H1 (cell line): Measurements from ENCODE around the gene DPEP2. TPM values are rescaled to one million over a fixed set of nuclear protein-coding genes. Genes with fewer than 3 reads are reported as not detected.

Experiments
- CTCF ChIA-PET: fragments of 300-600 bp; sonication (Branson Sonifier 250); formaldehyde crosslinking; loops from one replicate; lab custom pipeline; 2021; ENCODE audit not compliant: partially characterized antibody; lab: Charles Lee
- POLR2A ChIA-PET: fragments of 300-600 bp; sonication (Branson Sonifier 250); formaldehyde crosslinking; loops from one replicate; lab custom pipeline; 2021; ENCODE audit warnings: inconsistent platforms; ENCODE audit not compliant: partially characterized antibody; lab: Charles Lee
- DNase-seq, 2 experiments: peaks; one replicate each; pipeline versions ENCODE4 v3.0.0 to v3.0.0-alpha.2; 2010 to 2022; ENCODE audit warnings: low spot score in 2 of 2, low read depth in 1 of 2, mixed read lengths in 1 of 2
- FAIRE-seq: peaks from 2 replicates; lab custom pipeline; 2011; peaks lifted over from hg19 to GRCh38; lab: Jason Lieb, UNC
- H2AFZ ChIP-seq: 2 replicates; pipeline ENCODE4 v1.8.1; 2012; ENCODE audit warnings: low read length, inconsistent platforms
- H2AK5ac ChIP-seq: 2 replicates; pipeline ENCODE4 v1.6.1; 2013; ENCODE audit warnings: low read depth, low read length
- H2BK120ac ChIP-seq: replicated peaks from 2 replicates; pipeline ENCODE3; 2013; ENCODE audit warnings: low read depth, low read length, inconsistent platforms
- H2BK12ac ChIP-seq: 2 replicates; pipeline ENCODE4 v1.6.1; 2013; ENCODE audit warnings: low read depth, low read length
- H2BK15ac ChIP-seq: 2 replicates; pipeline ENCODE4 v1.6.1; 2013; ENCODE audit warnings: low read length
- H2BK20ac ChIP-seq: 2 replicates; pipeline ENCODE4 v1.6.1; 2013; ENCODE audit warnings: low read length
- H2BK5ac ChIP-seq: 2 replicates; pipeline ENCODE4 v1.6.1; 2013; ENCODE audit warnings: low read depth, low read length
- H3K14ac ChIP-seq: 2 replicates; pipeline ENCODE4 v1.6.1; 2013; ENCODE audit warnings: inconsistent platforms; ENCODE audit not compliant: insufficient read length
- H3K18ac ChIP-seq: 2 replicates; pipeline ENCODE4 v1.6.1; 2013; ENCODE audit warnings: low read length; ENCODE audit errors: extremely low read depth
- H3K23ac ChIP-seq: 2 replicates; pipeline ENCODE4 v1.6.1; 2013; ENCODE audit warnings: inconsistent platforms; ENCODE audit not compliant: insufficient read length
- H3K23me2 ChIP-seq: 2 replicates; pipeline ENCODE4 v1.6.1; 2013; ENCODE audit warnings: low read depth, low read length
- H3K27ac ChIP-seq: 2 replicates; pipeline ENCODE4 v1.6.1; 2011; ENCODE audit warnings: low read depth, low read length, inconsistent platforms
- H3K27me3 ChIP-seq, 4 experiments: replicated peaks in 1 of 4; 1 replicate in 1 of 4; 2 replicates in 3 of 4; pipeline versions ENCODE4 v1.6.1 to v1.8.1; 2011 to 2013; ENCODE audit warnings: low read length in 3 of 4, mild to moderate bottlenecking in 3 of 4, inconsistent platforms in 2 of 4, mixed read lengths in 2 of 4, moderate library complexity in 1 of 4; ENCODE audit not compliant: control insufficient read depth in 3 of 4, insufficient read depth in 3 of 4; ENCODE audit errors: extremely low read depth in 1 of 4
- H3K36me3 ChIP-seq, 4 experiments: 2 replicates each; pipeline versions ENCODE4 v1.6.1 to v1.8.1; 2011 to 2013; ENCODE audit warnings: mild to moderate bottlenecking in 4 of 4, low read length in 3 of 4, moderate library complexity in 2 of 4, control low read depth in 1 of 4, inconsistent platforms in 1 of 4; ENCODE audit not compliant: insufficient read depth in 4 of 4, control insufficient read depth in 2 of 4
- H3K4ac ChIP-seq: replicated peaks from 2 replicates; pipeline ENCODE3; 2013; ENCODE audit warnings: low read length, low read depth, mixed read lengths, inconsistent platforms; ENCODE audit not compliant: insufficient read length
- H3K4me1 ChIP-seq, 4 experiments: replicated peaks in 1 of 4; 1 replicate in 1 of 4; 2 replicates in 3 of 4; pipeline versions ENCODE4 v1.6.1 to v1.8.1; 2011 to 2013; ENCODE audit warnings: low read length in 3 of 4, inconsistent platforms in 2 of 4, mixed read lengths in 1 of 4; ENCODE audit not compliant: insufficient read depth in 4 of 4, control insufficient read depth in 3 of 4
- H3K4me2 ChIP-seq, 2 experiments: 2 replicates each; pipeline versions ENCODE4 v1.6.1 to v1.8.1; 2011 to 2013; ENCODE audit warnings: low read depth in 2 of 2, low read length in 2 of 2, control low read depth in 1 of 2, inconsistent platforms in 1 of 2, mild to moderate bottlenecking in 1 of 2; ENCODE audit not compliant: insufficient read depth in 1 of 2
- H3K4me3 ChIP-seq, 4 experiments: fragments of 200-600, 300-600 bp in 1 of 4; sonication (generic), shearing (Covaris generic), sonication (Bioruptor Twin) in 1 of 4; 2 replicates each; pipeline versions ENCODE4 v1.5.1 to v1.8.1; 2011 to 2016; ENCODE audit warnings: low read length in 4 of 4, low read depth in 3 of 4, control low read depth in 2 of 4, inconsistent platforms in 2 of 4, mild to moderate bottlenecking in 2 of 4, mixed read lengths in 1 of 4, moderate library complexity in 1 of 4; ENCODE audit not compliant: insufficient read depth in 2 of 4; ENCODE audit errors: extremely low read depth in 1 of 4
- H3K56ac ChIP-seq: replicated peaks from 2 replicates; pipeline ENCODE3; 2013; ENCODE audit warnings: low read depth, mild to moderate bottlenecking, mixed read lengths, low read length, inconsistent platforms; ENCODE audit not compliant: insufficient read length
- H3K79me1 ChIP-seq: 2 replicates; pipeline ENCODE4 v1.6.1; 2013; ENCODE audit warnings: low read depth, low read length, control low read depth
- H3K79me2 ChIP-seq, 2 experiments: 2 replicates each; pipeline versions ENCODE4 v1.6.1 to v1.8.1; 2012 to 2013; ENCODE audit warnings: low read length in 2 of 2, mild to moderate bottlenecking in 2 of 2, inconsistent platforms in 1 of 2; ENCODE audit not compliant: insufficient read depth in 2 of 2, control insufficient read depth in 1 of 2
- H3K9ac ChIP-seq, 4 experiments: replicated peaks in 1 of 4; 1 replicate in 1 of 4; 2 replicates in 3 of 4; pipeline versions ENCODE4 v1.6.1 to v1.8.1; 2011 to 2013; ENCODE audit warnings: low read depth in 3 of 4, low read length in 3 of 4, control low read depth in 2 of 4, mild to moderate bottlenecking in 2 of 4, moderate library complexity in 2 of 4, inconsistent platforms in 1 of 4; ENCODE audit errors: extremely low read depth in 1 of 4
- H3K9me3 ChIP-seq, 2 experiments: 2 replicates each; pipeline versions ENCODE4 v1.6.1 to v1.8.1; 2012 to 2013; ENCODE audit warnings: mild to moderate bottlenecking in 2 of 2, moderate library complexity in 2 of 2, control low read depth in 1 of 2, inconsistent platforms in 1 of 2, low read depth in 1 of 2, low read length in 1 of 2, mixed read lengths in 1 of 2; ENCODE audit not compliant: insufficient read depth in 2 of 2
- H4K20me1 ChIP-seq, 2 experiments: replicated peaks in 1 of 2; 2 replicates each; pipeline versions ENCODE3 to v1.8.1; 2011 to 2013; ENCODE audit warnings: inconsistent platforms in 2 of 2, low read length in 2 of 2, mild to moderate bottlenecking in 1 of 2; ENCODE audit not compliant: insufficient read depth in 2 of 2, control insufficient read depth in 1 of 2
- H4K5ac ChIP-seq: 2 replicates; pipeline ENCODE4 v1.6.1; 2013; ENCODE audit warnings: low read length, low read depth, mixed read lengths, inconsistent platforms; ENCODE audit not compliant: insufficient read length
- H4K8ac ChIP-seq: 2 replicates; pipeline ENCODE4 v1.8.0; 2013; ENCODE audit warnings: mild to moderate bottlenecking, moderate library complexity, low read length, inconsistent platforms; ENCODE audit not compliant: insufficient read depth; ENCODE audit errors: extremely low read depth
- H4K91ac ChIP-seq: replicated peaks from 2 replicates; pipeline ENCODE3; 2013; ENCODE audit warnings: low read length, mixed read lengths, inconsistent platforms; ENCODE audit not compliant: insufficient read length
- ASH2L ChIP-seq: fragments of 200-600, 300-600 bp; sonication (generic); IDR thresholded peaks from one replicate; pipeline ENCODE4 v1.7.1; 2017; ENCODE audit warnings: low read length
- BRCA1 ChIP-seq: IDR thresholded peaks from 2 replicates; pipeline ENCODE4 v1.6.1; 2012; ENCODE audit warnings: low read depth, low read length, improper control_type of control experiment
- FOSL1 ChIP-seq: IDR thresholded peaks from 2 replicates; pipeline ENCODE4 v1.6.1; 2011; ENCODE audit warnings: mild to moderate bottlenecking, low read depth, low read length, moderate library complexity; ENCODE audit not compliant: insufficient read depth
- HDAC6 ChIP-seq: IDR thresholded peaks from one replicate; pipeline ENCODE4 v1.7.1; 2012; ENCODE audit warnings: low read depth, mild to moderate bottlenecking, inconsistent platforms, low read length, moderate library complexity
- JUN ChIP-seq: IDR thresholded peaks from 2 replicates; pipeline ENCODE4 v1.6.1; 2011; ENCODE audit warnings: low read depth, mild to moderate bottlenecking, improper control_type of control experiment, low read length
- KDM5A ChIP-seq: fragments of 200-600 bp; IDR thresholded peaks from 2 replicates; pipeline ENCODE4 v1.7.1; 2012; ENCODE audit warnings: mild to moderate bottlenecking, low read length, inconsistent platforms, mixed read lengths
- POU5F1 ChIP-seq: IDR thresholded peaks from 2 replicates; pipeline ENCODE4 v1.6.1; 2011; ENCODE audit warnings: low read depth, mild to moderate bottlenecking, low read length, moderate library complexity
- SP2 ChIP-seq: IDR thresholded peaks from 2 replicates; pipeline ENCODE4 v1.6.1; 2012; ENCODE audit warnings: mild to moderate bottlenecking, low read length, inconsistent platforms
- SP4 ChIP-seq: IDR thresholded peaks from 2 replicates; pipeline ENCODE4 v1.6.1; 2012; ENCODE audit warnings: low read length, inconsistent platforms
- SUZ12 ChIP-seq: fragments of 200-600 bp; sonication (generic); IDR thresholded peaks from 2 replicates; pipeline ENCODE4 v1.6.1; 2012; ENCODE audit warnings: mild to moderate bottlenecking, inconsistent platforms, low read length, moderate library complexity, mixed read lengths
- TAF7 ChIP-seq: optimal IDR thresholded peaks from 2 replicates; pipeline ENCODE3; 2011; ENCODE audit warnings: low read depth, mild to moderate bottlenecking, inconsistent platforms, low read length, moderate library complexity, borderline replicate concordance
- WGBS, 2 experiments: shearing (Covaris generic) in 1 of 2; methylation state at CpG; one replicate each; pipeline versions ENCODE4 v1.1.6 to v1.1.7; 2013 to 2015; ENCODE audit warnings: low lambda C conversion rate in 2 of 2, mixed read lengths in 2 of 2, inconsistent platforms in 1 of 2, low coverage in 1 of 2, missing lambda C conversion rate in 1 of 2; ENCODE audit not compliant: insufficient replicate concordance in 2 of 2, insufficient coverage in 1 of 2, insufficient read length in 1 of 2; ENCODE audit errors: extremely low coverage in 1 of 2, missing lambda C conversion rate in 1 of 2; 5-methylcytosine and 5-hydroxymethylcytosine counted together
- polyA plus RNA-seq, 7 experiments: library from polyadenylated mRNA; depleted of rRNA in 3 of 7; stranded (reverse) in 5 of 7; unstranded in 2 of 7; fragments of >200 nt in 5 of 7; fragments of 200-250 nt in 2 of 7; gene quantifications; 1 replicate in 5 of 7; 2 replicates in 1 of 7; 4 replicates in 1 of 7; pipeline versions ENCODE4 v1.2.1 to v1.2.3, GENCODE V29; 2011 to 2013; ENCODE audit warnings: missing spikeins in 2 of 7, mixed read lengths in 2 of 7
- total RNA-seq: library from RNA; stranded (reverse); fragmentation: NEBNext Ultra II Directional; extraction: Animal tissue kit (Norgen Biotek cat#: 25700); gene quantifications from 2 replicates; pipeline ENCODE4 v1.2.1, GENCODE V29; 2021
- TF ChIP-seq, protein P1 (sequence below): IDR thresholded peaks from 2 replicates; pipeline ENCODE4 v1.6.1; 2012; ENCODE audit warnings: inconsistent platforms
- TF ChIP-seq, protein P2 (sequence below): IDR thresholded peaks from 2 replicates; pipeline ENCODE4 v1.6.1; 2012; ENCODE audit warnings: low read length, inconsistent platforms

DPEP2 gene
- total and polyA plus RNA-seq, 2 of the 8 experiments (the other 6 are each of a cell fraction or from before 2014, with no cell fraction given): not detected

DNA sequence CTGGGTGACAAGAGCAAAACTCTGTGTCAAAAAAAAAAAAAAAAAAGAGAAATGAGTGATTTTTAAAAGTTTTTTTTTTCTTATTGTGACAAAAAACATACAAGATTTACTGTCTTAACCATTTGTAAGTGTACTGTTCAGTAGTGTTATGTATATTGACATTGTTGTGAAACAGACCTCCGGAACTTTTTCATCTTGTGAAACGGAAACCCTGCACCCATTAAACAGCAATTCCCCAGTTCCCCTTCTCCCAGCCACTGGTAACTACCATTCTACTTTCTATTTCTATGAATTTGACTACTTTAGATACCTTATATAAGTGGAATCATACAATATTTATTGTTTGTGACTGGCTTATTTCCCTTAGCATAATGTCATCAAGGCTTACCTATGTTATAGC is 42.5 kb upstream of the DPEP2 start:
- WGBS, 2 experiments: 89% methylated on average over 2 of the region's 2 CpGs; no CpG with 5 or more reads in 1 of the 2 experiments
- Histone ChIP-seq H3K27me3 (no peaks in the 10 kb centered on the region), H2BK20ac (no peak overlapping the region), H3K4me1 (no peaks in the 10 kb centered on the region), H3K79me1 (no peaks in the 10 kb centered on the region), H3K4ac (no peak overlapping the region), H3K27ac (no peak overlapping the region), H4K20me1 (no peaks in the 10 kb centered on the region), H4K5ac (no peak overlapping the region), H2BK12ac (no peak overlapping the region), H2BK15ac (no peak overlapping the region), H3K9me3 (no peaks in the 10 kb centered on the region), H4K8ac (no peak overlapping the region), H2AFZ (no peak overlapping the region), H3K14ac (no peak overlapping the region), H2BK5ac (no peak overlapping the region), H4K91ac (no peak overlapping the region), H3K4me2 (no peak overlapping the region), H3K79me2 (no peaks in the 10 kb centered on the region), H3K23me2 (no peaks in the 10 kb centered on the region), H3K4me3 (no peak overlapping the region), H2BK120ac (no peak overlapping the region), H3K56ac (no peak overlapping the region), H2AK5ac (no peak overlapping the region), H3K18ac (no peak overlapping the region), H3K9ac (no peak overlapping the region), H3K36me3 (peaks cover 2 to 6% (median 3%) of the 10 kb centered on the region in 4 experiments; a peak in 4 of 8 replicates), H3K23ac (no peak overlapping the region)
- POLR2A ChIA-PET: interaction anchor here (3.6 kb wide), 1 partner anchor 19 kb away, joined by 17 read pairs; the partner anchor contains the start of genes DDX28 and DUS2
- TF ChIP-seq ASH2L: no peak
- TF ChIP-seq TAF7: no peak
- no peak for TF ChIP-seq HDAC6
- no peak for TF ChIP-seq FOSL1
- no peak for TF ChIP-seq JUN
- no peak for TF ChIP-seq KDM5A
- TF ChIP-seq, protein P1, sequence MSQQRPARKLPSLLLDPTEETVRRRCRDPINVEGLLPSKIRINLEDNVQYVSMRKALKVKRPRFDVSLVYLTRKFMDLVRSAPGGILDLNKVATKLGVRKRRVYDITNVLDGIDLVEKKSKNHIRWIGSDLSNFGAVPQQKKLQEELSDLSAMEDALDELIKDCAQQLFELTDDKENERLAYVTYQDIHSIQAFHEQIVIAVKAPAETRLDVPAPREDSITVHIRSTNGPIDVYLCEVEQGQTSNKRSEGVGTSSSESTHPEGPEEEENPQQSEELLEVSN: no peak
- TF ChIP-seq, protein P2, sequence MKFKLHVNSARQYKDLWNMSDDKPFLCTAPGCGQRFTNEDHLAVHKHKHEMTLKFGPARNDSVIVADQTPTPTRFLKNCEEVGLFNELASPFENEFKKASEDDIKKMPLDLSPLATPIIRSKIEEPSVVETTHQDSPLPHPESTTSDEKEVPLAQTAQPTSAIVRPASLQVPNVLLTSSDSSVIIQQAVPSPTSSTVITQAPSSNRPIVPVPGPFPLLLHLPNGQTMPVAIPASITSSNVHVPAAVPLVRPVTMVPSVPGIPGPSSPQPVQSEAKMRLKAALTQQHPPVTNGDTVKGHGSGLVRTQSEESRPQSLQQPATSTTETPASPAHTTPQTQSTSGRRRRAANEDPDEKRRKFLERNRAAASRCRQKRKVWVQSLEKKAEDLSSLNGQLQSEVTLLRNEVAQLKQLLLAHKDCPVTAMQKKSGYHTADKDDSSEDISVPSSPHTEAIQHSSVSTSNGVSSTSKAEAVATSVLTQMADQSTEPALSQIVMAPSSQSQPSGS: no peak
- TF ChIP-seq SP2: no peak
- no peak for TF ChIP-seq SP4
- no peak for TF ChIP-seq POU5F1
- no peak for TF ChIP-seq SUZ12
- TF ChIP-seq BRCA1: no peak
- CTCF ChIA-PET: interaction anchor here (0.6 to 4.1 kb wide), 15 partner anchors 9 to 445 kb away, joined by 3 to 41 read pairs (median 7); partner anchors contain the start of gene DPEP2
- FAIRE-seq: no peak
- no peak for DNase-seq
